K562 (cell line): Measurements from ENCODE around the gene TBXAS1. TPM values are rescaled to one million over a fixed set of nuclear protein-coding genes. Genes with fewer than 3 reads are reported as not detected.

Source experiments
- ATAC-seq: fragments of 200-7000 bp; cut with Tn5 transposase; 3 replicates; pipeline ENCODE4 v1.9.1; 2020; ENCODE audit warnings: moderate library complexity
- BruUV-seq: library from RNA; stranded (reverse); fragments of 400-500 nt; replicated peaks from 2 replicates; lab custom pipeline; 2021; lab: Mats Ljungman, UMichigan
- CTCF ChIA-PET: fragments of 300-600 bp; formaldehyde crosslinking; extraction: SDS; loops from one replicate; lab custom pipeline; 2021; ENCODE audit warnings: low intra/inter-chr PET ratio; lab: Yijun Ruan, JAX
- POLR2A ChIA-PET: fragments of 300-600, 350-650 bp; sonication (Branson Sonifier 250); formaldehyde crosslinking; extraction: SDS; loops from one replicate; lab custom pipeline; 2021; ENCODE audit warnings: antibody characterized with exemption, inconsistent platforms; lab: Yijun Ruan, JAX
- DNase-seq, 4 experiments: peaks; one replicate each; pipeline versions ENCODE4 v3.0.0 to v3.0.0-alpha.2; 2011 to 2018; ENCODE audit warnings: low spot score in 3 of 4, mixed read lengths in 3 of 4; ENCODE audit errors: extremely low read depth in 1 of 4
- FAIRE-seq: peaks from 2 replicates; lab custom pipeline; 2011; peaks lifted over from hg19 to GRCh38; lab: Jason Lieb, UNC
- H2AFZ ChIP-seq: 2 replicates; pipeline ENCODE4 v1.6.0; 2011; ENCODE audit warnings: low read depth, low read length, control low read depth, inconsistent platforms
- H3K27ac ChIP-seq: fragments of 200-600 bp; 3 replicates; pipeline ENCODE4 v1.8.0; 2011; ENCODE audit warnings: low read depth, mild to moderate bottlenecking, control low read depth, inconsistent platforms, low read length, moderate library complexity, mixed read lengths; ENCODE audit errors: extremely low read depth
- H3K27me3 ChIP-seq, 2 experiments: fragments of 300-600 bp in 1 of 2; 2 replicates in 1 of 2; 3 replicates in 1 of 2; pipeline versions ENCODE4 v1.6.0 to v1.8.0; 2011; ENCODE audit warnings: inconsistent platforms in 2 of 2, low read length in 2 of 2, mild to moderate bottlenecking in 1 of 2, mixed read lengths in 1 of 2, moderate library complexity in 1 of 2; ENCODE audit not compliant: control insufficient read depth in 2 of 2, insufficient read depth in 2 of 2
- H3K36me3 ChIP-seq: fragments of 300-600 bp; 3 replicates; pipeline ENCODE4 v1.8.0; 2011; ENCODE audit warnings: mild to moderate bottlenecking, low read length, inconsistent platforms; ENCODE audit not compliant: control insufficient read depth, insufficient read depth
- H3K4me1 ChIP-seq, 2 experiments: fragments of 200-600 bp in 1 of 2; replicated peaks in 1 of 2; 2 replicates in 1 of 2; 3 replicates in 1 of 2; pipeline versions ENCODE4 v1.5.1 to v1.8.0; 2011; ENCODE audit warnings: inconsistent platforms in 2 of 2, low read length in 2 of 2, mild to moderate bottlenecking in 1 of 2, mixed read lengths in 1 of 2, moderate library complexity in 1 of 2; ENCODE audit not compliant: control insufficient read depth in 2 of 2, insufficient read depth in 2 of 2
- H3K4me2 ChIP-seq: 2 replicates; pipeline ENCODE4 v1.6.1; 2011; ENCODE audit warnings: low read length, control low read depth, inconsistent platforms, mixed read lengths; ENCODE audit not compliant: insufficient read depth
- H3K4me3 ChIP-seq: fragments of 200-600 bp; sonication (generic), shearing (Covaris generic); 2 replicates; pipeline ENCODE4 v1.5.1; 2016; ENCODE audit warnings: control low read depth, inconsistent platforms
- H3K79me2 ChIP-seq: fragments of 200-600 bp; 3 replicates; pipeline ENCODE4 v1.8.0; 2011; ENCODE audit warnings: low read length, inconsistent platforms; ENCODE audit not compliant: control insufficient read depth, insufficient read depth
- H3K9ac ChIP-seq, 2 experiments: 2 replicates each; pipeline versions ENCODE4 v1.6.0 to v1.6.1; 2011; ENCODE audit warnings: low read depth in 2 of 2, low read length in 2 of 2, control low read depth in 1 of 2, inconsistent platforms in 1 of 2, mild to moderate bottlenecking in 1 of 2, mixed read lengths in 1 of 2; ENCODE audit not compliant: insufficient read depth in 1 of 2
- H3K9me1 ChIP-seq: one replicate; pipeline ENCODE4 v1.6.0; 2011; ENCODE audit warnings: inconsistent platforms, mild to moderate bottlenecking, low read length, moderate library complexity; ENCODE audit not compliant: control insufficient read depth, insufficient read depth
- H3K9me3 ChIP-seq: replicated peaks from 2 replicates; pipeline ENCODE4 v1.5.1; 2011; ENCODE audit warnings: low read depth, low read length, inconsistent platforms; ENCODE audit not compliant: control insufficient read depth, insufficient read depth
- H4K20me1 ChIP-seq: replicated peaks from 2 replicates; pipeline ENCODE4 v1.6.1; 2011; ENCODE audit warnings: low read length, inconsistent platforms, mixed read lengths; ENCODE audit not compliant: control insufficient read depth, insufficient read depth
- ARHGAP35 ChIP-seq: fragments of 450-650 bp; IDR thresholded peaks from 2 replicates; pipeline ENCODE4 v1.6.1; 2018; ENCODE audit not compliant: partially characterized antibody
- TCFL5 ChIP-seq: fragments of 250-450 bp; sonication (Bioruptor Pico); conservative IDR thresholded peaks from 2 replicates; pipeline ENCODE4 v1.6.1; 2021; ENCODE audit warnings: mild to moderate bottlenecking, moderate library complexity, matching md5 sums
- ZNF57 ChIP-seq: fragments of 450-650 bp; formaldehyde crosslinking; IDR thresholded peaks from 2 replicates; pipeline ENCODE4 v1.4.0; 2020; ENCODE audit warnings: mild to moderate bottlenecking, moderate library complexity
- WGBS: fragments of 100-300 bp; shearing (Covaris generic); methylation state at CpG from one replicate; pipeline ENCODE4 v1.1.6; 2016; ENCODE audit warnings: low coverage, mixed read lengths; ENCODE audit not compliant: insufficient coverage; ENCODE audit errors: missing lambda C conversion rate; 5-methylcytosine and 5-hydroxymethylcytosine counted together
- in situ Hi-C: fragments of 300-500 bp; cut with MboI; formaldehyde crosslinking; loops from 4 replicates; pipeline ENCODE4 v1.15.0; 2018; ENCODE audit warnings: inconsistent platforms, mixed read lengths
- intact Hi-C: fragments of 100-400 bp; cut with micrococcal nuclease; formaldehyde crosslinking; loops from 2 replicates; pipeline ENCODE4 v1.14.2; 2022
- polyA plus RNA-seq, 8 experiments: library from polyadenylated mRNA; depleted of rRNA in 4 of 8; stranded (reverse) in 5 of 8; unstranded in 3 of 8; fragments of >200 nt; fragmentation: Nextera tagmentation in 2 of 8; fragmentation: Illumina TruSeq in 1 of 8; extraction: Ambion mirVana in 2 of 8; extraction: Trizol in 1 of 8; gene quantifications; 2 replicates each; pipeline versions ENCODE4 v1.2.1 to v1.2.3, GENCODE V29; 2011 to 2014; ENCODE audit warnings: inconsistent platforms in 1 of 8, missing spikeins in 1 of 8
- total RNA-seq, 7 experiments: library from RNA; depleted of rRNA in 6 of 7; stranded (reverse); fragments of >200 nt in 6 of 7; fragmentation: Illumina TruSeq in 2 of 7; extraction: Trizol in 2 of 7; gene quantifications; 2 replicates each; pipeline versions ENCODE4 v1.2.1 to v1.2.3, GENCODE V29; 2011 to 2021; ENCODE audit warnings: low replicate concordance in 1 of 7
- TF ChIP-seq, protein P1 (sequence below): sonication (generic); formaldehyde crosslinking; IDR thresholded peaks from 2 replicates; pipeline ENCODE4 v1.8.1; 2023; ENCODE audit warnings: mild to moderate bottlenecking, missing genetic modification reagents
- TF ChIP-seq, protein P2 (sequence below): sonication (generic); formaldehyde crosslinking; IDR thresholded peaks from 2 replicates; pipeline ENCODE4 v1.9.0; 2022; ENCODE audit warnings: mild to moderate bottlenecking, missing genetic modification reagents

The TBXAS1 gene
- total and polyA plus RNA-seq, 9 of the 15 experiments (the other 6 are each of a cell fraction or from before 2014, with no cell fraction given): 1.1 to 8.3 (median 1.9) TPM

DNA sequence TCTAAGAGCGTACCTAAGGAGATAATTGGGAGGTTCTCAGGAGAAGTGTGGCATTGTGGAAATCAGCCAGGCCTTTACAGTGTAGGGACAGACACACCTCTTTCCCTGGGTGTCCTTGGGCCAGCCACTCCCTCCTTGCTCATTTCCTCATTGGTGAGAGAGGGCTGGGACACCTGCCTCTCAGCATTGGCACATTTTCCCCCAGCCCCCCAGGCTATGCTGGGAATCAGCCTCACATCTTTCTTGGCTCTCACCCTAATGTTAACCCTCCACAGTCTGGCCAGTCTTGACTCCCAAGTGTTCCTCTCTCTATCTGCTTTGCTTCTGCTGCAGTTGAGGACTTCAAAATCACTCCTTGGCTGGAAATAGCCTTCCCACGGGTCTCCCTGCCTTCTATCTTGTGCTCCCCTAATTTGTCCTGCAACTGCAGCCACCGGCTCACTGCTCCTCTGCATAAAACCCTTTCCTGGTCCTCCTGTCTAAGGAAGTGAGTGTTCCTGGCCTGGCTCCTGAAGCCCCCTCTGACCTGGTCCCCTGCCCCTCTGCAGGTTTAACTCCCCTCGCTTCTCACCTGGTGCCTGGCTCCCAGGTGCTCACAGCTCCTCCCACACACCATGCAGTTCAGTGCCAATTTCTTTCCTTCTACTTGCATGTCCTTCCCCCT lies 15.8 kb downstream of the TBXAS1 start:
- Histone ChIP-seq H3K4me2 (no peak overlapping the region), H4K20me1 (no peaks in the 10 kb centered on the region), H3K9ac (no peak overlapping the region), H3K4me3 (no peak overlapping the region), H3K27me3 (peaks cover 2 to 15% of the 10 kb centered on the region in 2 experiments; a peak in 4 of 5 replicates), H3K27ac (no peak overlapping the region), H3K9me1 (no peaks in the 10 kb centered on the region), H3K36me3 (no peaks in the 10 kb centered on the region), H3K4me1 (peaks cover 0 to 4% of the 10 kb centered on the region in 2 experiments; a peak in 1 of 5 replicates), H2AFZ (no peak overlapping the region), H3K9me3 (peaks cover 4% of the 10 kb centered on the region), H3K79me2 (no peaks in the 10 kb centered on the region)
- FAIRE-seq: no peak
- in situ Hi-C loops (no loop called here), intact Hi-C loops (no loop called here)
- BruUV-seq: no TSS peak
- CTCF ChIA-PET: no interaction called here
- POLR2A ChIA-PET: interaction anchor here (1.4 kb wide), 1 partner anchor 131 kb away, joined by 5 read pairs; no protein-coding TSS in a partner anchor
- no peak for DNase-seq
- no peak; the same call in 2 of the 3 replicates for ATAC-seq
- TF ChIP-seq TCFL5 (CRISPR knock-in tag) (no peak), ARHGAP35 (no peak), ZNF57 (CRISPR knock-in tag) (no peak)
- TF ChIP-seq, protein P1, sequence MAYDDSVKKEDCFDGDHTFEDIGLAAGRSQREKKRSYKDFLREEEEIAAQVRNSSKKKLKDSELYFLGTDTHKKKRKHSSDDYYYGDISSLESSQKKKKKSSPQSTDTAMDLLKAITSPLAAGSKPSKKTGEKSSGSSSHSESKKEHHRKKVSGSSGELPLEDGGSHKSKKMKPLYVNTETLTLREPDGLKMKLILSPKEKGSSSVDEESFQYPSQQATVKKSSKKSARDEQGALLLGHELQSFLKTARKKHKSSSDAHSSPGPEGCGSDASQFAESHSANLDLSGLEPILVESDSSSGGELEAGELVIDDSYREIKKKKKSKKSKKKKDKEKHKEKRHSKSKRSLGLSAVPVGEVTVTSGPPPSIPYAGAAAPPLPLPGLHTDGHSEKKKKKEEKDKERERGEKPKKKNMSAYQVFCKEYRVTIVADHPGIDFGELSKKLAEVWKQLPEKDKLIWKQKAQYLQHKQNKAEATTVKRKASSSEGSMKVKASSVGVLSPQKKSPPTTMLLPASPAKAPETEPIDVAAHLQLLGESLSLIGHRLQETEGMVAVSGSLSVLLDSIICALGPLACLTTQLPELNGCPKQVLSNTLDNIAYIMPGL (CRISPR knock-in tag): no peak
- TF ChIP-seq, protein P2, sequence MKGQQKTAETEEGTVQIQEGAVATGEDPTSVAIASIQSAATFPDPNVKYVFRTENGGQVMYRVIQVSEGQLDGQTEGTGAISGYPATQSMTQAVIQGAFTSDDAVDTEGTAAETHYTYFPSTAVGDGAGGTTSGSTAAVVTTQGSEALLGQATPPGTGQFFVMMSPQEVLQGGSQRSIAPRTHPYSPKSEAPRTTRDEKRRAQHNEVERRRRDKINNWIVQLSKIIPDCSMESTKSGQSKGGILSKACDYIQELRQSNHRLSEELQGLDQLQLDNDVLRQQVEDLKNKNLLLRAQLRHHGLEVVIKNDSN (CRISPR knock-in tag): no peak
- 8% methylated on average over 4 of the region's 4 CpGs for WGBS
